Neural cell (in vitro differentiated cells): ENCODE data around the gene COP1. TPM values are rescaled to one million over a fixed set of nuclear protein-coding genes. Genes with fewer than 3 reads are reported as not detected.

Experiments
- H2AFZ ChIP-seq: fragments of 200-600, 300-800 bp; sonication (generic), shearing (Covaris generic); 2 replicates; pipeline ENCODE4 v1.6.0; 2014; ENCODE audit warnings: low read depth, mild to moderate bottlenecking, antibody characterized with exemption, low read length, moderate library complexity
- H3F3A ChIP-seq: fragments of 200-600 bp; shearing (Covaris generic); 2 replicates; pipeline ENCODE4 v1.6.1; 2016; ENCODE audit warnings: mild to moderate bottlenecking, moderate library complexity, mixed read lengths, antibody characterized with exemption, low read length; ENCODE audit not compliant: insufficient read depth, poor library complexity, severe bottlenecking
- H3K27ac ChIP-seq: fragments of 200-600, 300-800 bp; sonication (generic), shearing (Covaris generic); 2 replicates; pipeline ENCODE4 v1.5.1; 2014; ENCODE audit warnings: mild to moderate bottlenecking, low read length, moderate library complexity
- H3K27me3 ChIP-seq: fragments of 300-800, 200-600 bp; sonication (generic), shearing (Covaris generic); 2 replicates; pipeline ENCODE4 v1.6.0; 2014; ENCODE audit warnings: mild to moderate bottlenecking, low read depth, low read length, moderate library complexity; ENCODE audit not compliant: insufficient read depth
- H3K36me3 ChIP-seq: fragments of 300-800, 200-600 bp; sonication (generic), shearing (Covaris generic); 2 replicates; pipeline ENCODE4 v1.5.1; 2014; ENCODE audit warnings: mild to moderate bottlenecking, antibody characterized with exemption, low read length, moderate library complexity; ENCODE audit not compliant: insufficient read depth
- H3K4me2 ChIP-seq: fragments of 300-800, 200-600 bp; sonication (generic), shearing (Covaris generic); 2 replicates; pipeline ENCODE4 v1.6.0; 2014; ENCODE audit warnings: mild to moderate bottlenecking, low read length
- H3K4me3 ChIP-seq: fragments of 300-800, 200-600 bp; sonication (generic), shearing (Covaris generic); 2 replicates; pipeline ENCODE4 v1.5.1; 2014; ENCODE audit warnings: mild to moderate bottlenecking, low read length, moderate library complexity
- H3K79me2 ChIP-seq: fragments of 200-600 bp; shearing (Covaris generic); replicated peaks from 2 replicates; pipeline ENCODE4 v1.6.0; 2014; ENCODE audit warnings: mild to moderate bottlenecking, low read length, moderate library complexity; ENCODE audit not compliant: insufficient read depth
- H3K9ac ChIP-seq: fragments of 300-800, 200-600 bp; sonication (generic), shearing (Covaris generic); 2 replicates; pipeline ENCODE4 v1.6.1; 2016; ENCODE audit warnings: mild to moderate bottlenecking, low read length, mixed read lengths
- H3K9me2 ChIP-seq: fragments of 200-600 bp; shearing (Covaris generic); 2 replicates; pipeline ENCODE4 v1.6.1; 2016; ENCODE audit warnings: mild to moderate bottlenecking, low read length, mixed read lengths; ENCODE audit not compliant: insufficient read depth
- H3K9me3 ChIP-seq: fragments of 200-600, 300-800 bp; sonication (generic), shearing (Covaris generic); 2 replicates; pipeline ENCODE4 v1.6.1; 2016; ENCODE audit warnings: mild to moderate bottlenecking, mixed run types, low read length, moderate library complexity, mixed read lengths
- H4K20me1 ChIP-seq: fragments of 200-600 bp; shearing (Covaris generic); 2 replicates; pipeline ENCODE4 v1.6.1; 2016; ENCODE audit warnings: mild to moderate bottlenecking, mixed run types; ENCODE audit not compliant: insufficient read depth
- CTCF ChIP-seq: fragments of 450-650 bp; IDR thresholded peaks from 2 replicates; pipeline ENCODE4 v1.5.1; 2014; ENCODE audit warnings: antibody characterized with exemption, mild to moderate bottlenecking, moderate library complexity; ENCODE audit not compliant: poor library complexity, severe bottlenecking
- EP300 ChIP-seq: fragments of 450-650 bp; conservative IDR thresholded peaks from 2 replicates; pipeline ENCODE4 v1.6.1; 2014; ENCODE audit warnings: antibody characterized with exemption, mild to moderate bottlenecking, moderate library complexity; ENCODE audit not compliant: poor library complexity, severe bottlenecking
- EZH2 ChIP-seq: fragments of 200-600, 300-800 bp; shearing (Covaris generic), sonication (generic); IDR thresholded peaks from 2 replicates; pipeline ENCODE4 v1.6.1; 2014; ENCODE audit warnings: antibody characterized with exemption, low read length, borderline replicate concordance, mild to moderate bottlenecking; ENCODE audit not compliant: insufficient read depth, poor library complexity, severe bottlenecking
- MXI1 ChIP-seq: fragments of 450-650 bp; conservative IDR thresholded peaks from 2 replicates; pipeline ENCODE4 v1.6.1; 2014; ENCODE audit warnings: antibody characterized with exemption, mild to moderate bottlenecking; ENCODE audit not compliant: poor library complexity, severe bottlenecking
- POLR2AphosphoS5 ChIP-seq: IDR thresholded peaks from 2 replicates; pipeline ENCODE4 v1.6.1; 2012
- RAD21 ChIP-seq: fragments of 450-650 bp; conservative IDR thresholded peaks from 2 replicates; pipeline ENCODE4 v1.6.1; 2014; ENCODE audit warnings: antibody characterized with exemption, mild to moderate bottlenecking, moderate library complexity
- REST ChIP-seq: IDR thresholded peaks from 2 replicates; pipeline ENCODE4 v1.6.1; 2012; ENCODE audit warnings: borderline replicate concordance
- SMC3 ChIP-seq: fragments of 450-650 bp; conservative IDR thresholded peaks from 2 replicates; pipeline ENCODE4 v1.6.1; 2014; ENCODE audit warnings: antibody characterized with exemption, mild to moderate bottlenecking, moderate library complexity; ENCODE audit not compliant: poor library complexity
- TAF1 ChIP-seq: IDR thresholded peaks from 2 replicates; pipeline ENCODE4 v1.6.1; 2012; ENCODE audit warnings: low read depth
- polyA plus RNA-seq: library from polyadenylated mRNA; depleted of rRNA; stranded (reverse); fragments of >200 nt; gene quantifications from 2 replicates; pipeline ENCODE4 v1.2.3, GENCODE V29; 2014

COP1 gene
- polyA plus RNA-seq, 1 donor from 2014 or later = 72.3 TPM

- H3K9me2 ChIP-seq = no peaks in the 10 kb centered on the region
- no peaks in the 10 kb centered on the region for H3K79me2 ChIP-seq
- no peaks in the 10 kb centered on the region for H4K20me1 ChIP-seq
- H3F3A ChIP-seq = no peaks in the 10 kb centered on the region
- no peak overlapping the region for H3K4me3 ChIP-seq
- no peaks in the 10 kb centered on the region for H3K27me3 ChIP-seq
- TF ChIP-seq CTCF (no peak), REST (no peak), POLR2AphosphoS5 (no peak), EZH2 (no peak), MXI1 (no peak), TAF1 (no peak), RAD21 (no peak), EP300 (no peak), SMC3 (no peak)
- no peaks in the 10 kb centered on the region for H3K36me3 ChIP-seq
- no peak overlapping the region for H3K9ac ChIP-seq
- H2AFZ ChIP-seq = no peak overlapping the region
- H3K9me3 ChIP-seq = no peaks in the 10 kb centered on the region
- no peak overlapping the region for H3K4me2 ChIP-seq
- H3K27ac ChIP-seq = no peak overlapping the region
Measured at GRCh38 chr1:175963740-175964139, 243.3 kb downstream of the COP1 start.

- no peaks in the 10 kb centered on the region for H3F3A ChIP-seq
- H3K4me3 ChIP-seq = no peak overlapping the region
- no peak overlapping the region for H2AFZ ChIP-seq
- H3K36me3 ChIP-seq = no peaks in the 10 kb centered on the region
- H3K27me3 ChIP-seq = no peaks in the 10 kb centered on the region
- no peaks in the 10 kb centered on the region for H3K79me2 ChIP-seq
- H4K20me1 ChIP-seq = no peaks in the 10 kb centered on the region
- no peak overlapping the region for H3K4me2 ChIP-seq
- H3K9me3 ChIP-seq = no peaks in the 10 kb centered on the region
- H3K9me2 ChIP-seq = no peaks in the 10 kb centered on the region
- H3K9ac ChIP-seq = no peak overlapping the region
- no peak for TF ChIP-seq MXI1
- TF ChIP-seq REST = no peak
- TF ChIP-seq POLR2AphosphoS5 = no peak
- TF ChIP-seq EZH2 = no peak
- no peak for TF ChIP-seq CTCF
- TF ChIP-seq RAD21 = no peak
- TF ChIP-seq EP300 = no peak
- no peak overlapping the region for H3K27ac ChIP-seq
Measured at GRCh38 chr1:175960169-175960568, 246.9 kb downstream of the COP1 start.
